Prostate gland (tissue), 2 donors: ENCODE results near the gene PRICKLE2.

Experiments used
- POLR2AphosphoS5 ChIP-seq: sonication (generic); formaldehyde crosslinking; IDR thresholded peaks from one replicate; pipeline ENCODE4 v1.6.1; 2017; ENCODE audit warnings: antibody characterized with exemption
- TF ChIP-seq, protein P1 (sequence below), 4 experiments: fragments of 200-600 bp in 2 of 4; fragments of 450-650 bp in 2 of 4; sonication (generic) in 2 of 4; IDR thresholded peaks; 1 replicate in 3 of 4; 2 replicates in 1 of 4; pipeline ENCODE4 v1.5.1; 2016 to 2019; ENCODE audit warnings: antibody characterized with exemption in 4 of 4, mild to moderate bottlenecking in 2 of 4, moderate library complexity in 2 of 4

- TF ChIP-seq, protein P1, sequence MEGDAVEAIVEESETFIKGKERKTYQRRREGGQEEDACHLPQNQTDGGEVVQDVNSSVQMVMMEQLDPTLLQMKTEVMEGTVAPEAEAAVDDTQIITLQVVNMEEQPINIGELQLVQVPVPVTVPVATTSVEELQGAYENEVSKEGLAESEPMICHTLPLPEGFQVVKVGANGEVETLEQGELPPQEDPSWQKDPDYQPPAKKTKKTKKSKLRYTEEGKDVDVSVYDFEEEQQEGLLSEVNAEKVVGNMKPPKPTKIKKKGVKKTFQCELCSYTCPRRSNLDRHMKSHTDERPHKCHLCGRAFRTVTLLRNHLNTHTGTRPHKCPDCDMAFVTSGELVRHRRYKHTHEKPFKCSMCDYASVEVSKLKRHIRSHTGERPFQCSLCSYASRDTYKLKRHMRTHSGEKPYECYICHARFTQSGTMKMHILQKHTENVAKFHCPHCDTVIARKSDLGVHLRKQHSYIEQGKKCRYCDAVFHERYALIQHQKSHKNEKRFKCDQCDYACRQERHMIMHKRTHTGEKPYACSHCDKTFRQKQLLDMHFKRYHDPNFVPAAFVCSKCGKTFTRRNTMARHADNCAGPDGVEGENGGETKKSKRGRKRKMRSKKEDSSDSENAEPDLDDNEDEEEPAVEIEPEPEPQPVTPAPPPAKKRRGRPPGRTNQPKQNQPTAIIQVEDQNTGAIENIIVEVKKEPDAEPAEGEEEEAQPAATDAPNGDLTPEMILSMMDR (IDR thresholded peaks at IDR 0.05), result no peak
- no peak for TF ChIP-seq POLR2AphosphoS5
Observed at GRCh38 chr3:64185436-64185835, 39.8 kb downstream of the PRICKLE2 start.
